K562 (cell line): ENCODE results near the gene CHAT. TPM values are rescaled to one million over a fixed set of nuclear protein-coding genes. Genes with fewer than 3 reads are reported as not detected.

Experiments used
- ATAC-seq: fragments of 200-7000 bp; cut with Tn5 transposase; 3 replicates; pipeline ENCODE4 v1.9.1; 2020; ENCODE audit warnings: moderate library complexity
- BruUV-seq: library from RNA; stranded (reverse); fragments of 400-500 nt; replicated peaks from 2 replicates; lab custom pipeline; 2021; lab: Mats Ljungman, UMichigan
- CTCF ChIA-PET: fragments of 300-600 bp; formaldehyde crosslinking; extraction: SDS; loops from one replicate; lab custom pipeline; 2021; ENCODE audit warnings: low intra/inter-chr PET ratio; lab: Yijun Ruan, JAX
- POLR2A ChIA-PET: fragments of 300-600, 350-650 bp; sonication (Branson Sonifier 250); formaldehyde crosslinking; extraction: SDS; loops from one replicate; lab custom pipeline; 2021; ENCODE audit warnings: antibody characterized with exemption, inconsistent platforms; lab: Yijun Ruan, JAX
- DNase-seq, 4 experiments: peaks; one replicate each; pipeline versions ENCODE4 v3.0.0 to v3.0.0-alpha.2; 2011 to 2018; ENCODE audit warnings: low spot score in 3 of 4, mixed read lengths in 3 of 4; ENCODE audit errors: extremely low read depth in 1 of 4
- FAIRE-seq: peaks from 2 replicates; lab custom pipeline; 2011; peaks lifted over from hg19 to GRCh38; lab: Jason Lieb, UNC
- H2AFZ ChIP-seq: 2 replicates; pipeline ENCODE4 v1.6.0; 2011; ENCODE audit warnings: low read depth, low read length, control low read depth, inconsistent platforms
- H3K27ac ChIP-seq: fragments of 200-600 bp; 3 replicates; pipeline ENCODE4 v1.8.0; 2011; ENCODE audit warnings: low read depth, mild to moderate bottlenecking, control low read depth, inconsistent platforms, low read length, moderate library complexity, mixed read lengths; ENCODE audit errors: extremely low read depth
- H3K27me3 ChIP-seq, 2 experiments: fragments of 300-600 bp in 1 of 2; 2 replicates in 1 of 2; 3 replicates in 1 of 2; pipeline versions ENCODE4 v1.6.0 to v1.8.0; 2011; ENCODE audit warnings: inconsistent platforms in 2 of 2, low read length in 2 of 2, mild to moderate bottlenecking in 1 of 2, mixed read lengths in 1 of 2, moderate library complexity in 1 of 2; ENCODE audit not compliant: control insufficient read depth in 2 of 2, insufficient read depth in 2 of 2
- H3K36me3 ChIP-seq: fragments of 300-600 bp; 3 replicates; pipeline ENCODE4 v1.8.0; 2011; ENCODE audit warnings: mild to moderate bottlenecking, low read length, inconsistent platforms; ENCODE audit not compliant: control insufficient read depth, insufficient read depth
- H3K4me1 ChIP-seq, 2 experiments: fragments of 200-600 bp in 1 of 2; replicated peaks in 1 of 2; 2 replicates in 1 of 2; 3 replicates in 1 of 2; pipeline versions ENCODE4 v1.5.1 to v1.8.0; 2011; ENCODE audit warnings: inconsistent platforms in 2 of 2, low read length in 2 of 2, mild to moderate bottlenecking in 1 of 2, mixed read lengths in 1 of 2, moderate library complexity in 1 of 2; ENCODE audit not compliant: control insufficient read depth in 2 of 2, insufficient read depth in 2 of 2
- H3K4me2 ChIP-seq: 2 replicates; pipeline ENCODE4 v1.6.1; 2011; ENCODE audit warnings: low read length, control low read depth, inconsistent platforms, mixed read lengths; ENCODE audit not compliant: insufficient read depth
- H3K4me3 ChIP-seq: fragments of 200-600 bp; sonication (generic), shearing (Covaris generic); 2 replicates; pipeline ENCODE4 v1.5.1; 2016; ENCODE audit warnings: control low read depth, inconsistent platforms
- H3K79me2 ChIP-seq: fragments of 200-600 bp; 3 replicates; pipeline ENCODE4 v1.8.0; 2011; ENCODE audit warnings: low read length, inconsistent platforms; ENCODE audit not compliant: control insufficient read depth, insufficient read depth
- H3K9ac ChIP-seq, 2 experiments: 2 replicates each; pipeline versions ENCODE4 v1.6.0 to v1.6.1; 2011; ENCODE audit warnings: low read depth in 2 of 2, low read length in 2 of 2, control low read depth in 1 of 2, inconsistent platforms in 1 of 2, mild to moderate bottlenecking in 1 of 2, mixed read lengths in 1 of 2; ENCODE audit not compliant: insufficient read depth in 1 of 2
- H3K9me1 ChIP-seq: one replicate; pipeline ENCODE4 v1.6.0; 2011; ENCODE audit warnings: inconsistent platforms, mild to moderate bottlenecking, low read length, moderate library complexity; ENCODE audit not compliant: control insufficient read depth, insufficient read depth
- H3K9me3 ChIP-seq: replicated peaks from 2 replicates; pipeline ENCODE4 v1.5.1; 2011; ENCODE audit warnings: low read depth, low read length, inconsistent platforms; ENCODE audit not compliant: control insufficient read depth, insufficient read depth
- H4K20me1 ChIP-seq: replicated peaks from 2 replicates; pipeline ENCODE4 v1.6.1; 2011; ENCODE audit warnings: low read length, inconsistent platforms, mixed read lengths; ENCODE audit not compliant: control insufficient read depth, insufficient read depth
- CREB1 ChIP-seq, 2 experiments: sonication (generic) in 1 of 2; formaldehyde crosslinking in 1 of 2; IDR thresholded peaks; 2 replicates each; pipeline versions ENCODE4 v1.6.1 to v1.8.0; 2012 to 2022; ENCODE audit warnings: inconsistent platforms in 1 of 2, mild to moderate bottlenecking in 1 of 2, missing genetic modification reagents in 1 of 2, moderate library complexity in 1 of 2
- ETS2 ChIP-seq: IDR thresholded peaks from 2 replicates; pipeline ENCODE4 v1.6.1; 2016; ENCODE audit warnings: borderline replicate concordance, missing genetic modification characterization, mild to moderate bottlenecking, moderate library complexity, missing compliant biosample characterization; ENCODE audit not compliant: poor library complexity, severe bottlenecking
- GABPA ChIP-seq: fragments of 200-800 bp; sonication (Bioruptor generic); conservative IDR thresholded peaks from 2 replicates; pipeline ENCODE4 v1.6.1; 2016; ENCODE audit warnings: low read depth, missing genetic modification characterization, missing compliant biosample characterization
- JUND ChIP-seq, 2 experiments: IDR thresholded peaks; 2 replicates in 1 of 2; 3 replicates in 1 of 2; pipeline ENCODE4 v1.6.1; 2011; ENCODE audit warnings: borderline replicate concordance in 2 of 2, low read depth in 2 of 2, low read length in 2 of 2, improper control_type of control experiment in 1 of 2, missing biosample characterization in 1 of 2, missing genetic modification characterization in 1 of 2, missing genetic modification reagents in 1 of 2
- MCM2 ChIP-seq: fragments of 450-650 bp; IDR thresholded peaks from 2 replicates; pipeline ENCODE4 v1.6.1; 2017; ENCODE audit warnings: low read depth, mild to moderate bottlenecking
- MXI1 ChIP-seq: IDR thresholded peaks from 2 replicates; pipeline ENCODE4 v1.6.1; 2011; ENCODE audit warnings: low read depth, mild to moderate bottlenecking, improper control_type of control experiment, low read length
- NFXL1 ChIP-seq: fragments of 450-650 bp; formaldehyde crosslinking; IDR thresholded peaks from 2 replicates; pipeline ENCODE4 v1.4.0; 2021; ENCODE audit warnings: mild to moderate bottlenecking
- PML ChIP-seq: IDR thresholded peaks from 2 replicates; pipeline ENCODE4 v1.6.1; 2012; ENCODE audit warnings: low read length, inconsistent platforms
- ZNF197 ChIP-seq: fragments of 200-800 bp; sonication (Bioruptor generic); IDR thresholded peaks from 2 replicates; pipeline ENCODE4 v1.6.1; 2016; ENCODE audit warnings: low read depth, missing genetic modification characterization, missing compliant biosample characterization
- ZNF311 ChIP-seq: fragments of 250-450 bp; sonication (Bioruptor Pico); IDR thresholded peaks from 2 replicates; pipeline ENCODE4 v1.4.0; 2020; ENCODE audit warnings: mild to moderate bottlenecking, moderate library complexity
- WGBS: fragments of 100-300 bp; shearing (Covaris generic); methylation state at CpG from one replicate; pipeline ENCODE4 v1.1.6; 2016; ENCODE audit warnings: low coverage, mixed read lengths; ENCODE audit not compliant: insufficient coverage; ENCODE audit errors: missing lambda C conversion rate; 5-methylcytosine and 5-hydroxymethylcytosine counted together
- in situ Hi-C: fragments of 300-500 bp; cut with MboI; formaldehyde crosslinking; loops from 4 replicates; pipeline ENCODE4 v1.15.0; 2018; ENCODE audit warnings: inconsistent platforms, mixed read lengths
- intact Hi-C: fragments of 100-400 bp; cut with micrococcal nuclease; formaldehyde crosslinking; loops from 2 replicates; pipeline ENCODE4 v1.14.2; 2022
- polyA plus RNA-seq, 8 experiments: library from polyadenylated mRNA; depleted of rRNA in 4 of 8; stranded (reverse) in 5 of 8; unstranded in 3 of 8; fragments of >200 nt; fragmentation: Nextera tagmentation in 2 of 8; fragmentation: Illumina TruSeq in 1 of 8; extraction: Ambion mirVana in 2 of 8; extraction: Trizol in 1 of 8; gene quantifications; 2 replicates each; pipeline versions ENCODE4 v1.2.1 to v1.2.3, GENCODE V29; 2011 to 2014; ENCODE audit warnings: inconsistent platforms in 1 of 8, missing spikeins in 1 of 8
- total RNA-seq, 7 experiments: library from RNA; depleted of rRNA in 6 of 7; stranded (reverse); fragments of >200 nt in 6 of 7; fragmentation: Illumina TruSeq in 2 of 7; extraction: Trizol in 2 of 7; gene quantifications; 2 replicates each; pipeline versions ENCODE4 v1.2.1 to v1.2.3, GENCODE V29; 2011 to 2021; ENCODE audit warnings: low replicate concordance in 1 of 7
- TF ChIP-seq, protein P1 (sequence below): sonication (generic); formaldehyde crosslinking; IDR thresholded peaks from 2 replicates; pipeline ENCODE4 v1.8.1; 2023; ENCODE audit warnings: mild to moderate bottlenecking, missing genetic modification reagents
- TF ChIP-seq, protein P2 (sequence below): fragments of 450-650 bp; IDR thresholded peaks from 2 replicates; pipeline ENCODE4 v1.6.1; 2016; ENCODE audit warnings: borderline replicate concordance
- TF ChIP-seq, protein P3 (sequence below): fragments of 150-350 bp; conservative IDR thresholded peaks from 2 replicates; pipeline ENCODE4 v1.6.1; 2014; ENCODE audit warnings: low read length

The CHAT gene
- total and polyA plus RNA-seq, 9 of the 15 experiments (the other 6 are each of a cell fraction or from before 2014, with no cell fraction given): not detected

DNA sequence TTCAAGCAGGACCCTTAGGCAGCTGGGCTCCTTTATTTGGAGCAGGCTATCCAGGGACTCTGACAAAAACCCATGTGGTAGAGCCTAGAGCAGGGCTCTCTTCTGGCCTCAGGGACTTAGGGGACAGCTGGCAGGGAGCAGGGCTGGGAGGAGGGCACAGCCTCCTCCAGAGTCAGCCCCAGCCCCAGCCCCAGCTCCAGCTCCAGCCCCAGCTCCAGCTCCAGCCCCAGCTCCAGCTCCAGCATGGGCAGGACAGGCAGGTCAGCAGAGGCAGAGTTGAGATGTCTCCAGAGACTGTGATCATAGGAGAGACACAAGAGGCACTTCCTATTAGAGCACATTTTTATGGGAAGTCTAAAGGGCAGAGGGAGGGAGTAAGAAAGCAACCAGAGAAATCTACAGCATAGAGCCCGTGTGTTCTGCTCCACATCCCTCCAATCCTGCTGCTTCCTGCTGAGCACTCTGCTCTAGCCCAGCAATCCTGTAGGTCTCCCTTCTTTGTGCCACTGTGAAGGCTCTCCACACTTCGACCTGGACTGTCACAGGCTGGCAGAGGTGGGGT, 52.3 kb downstream of the CHAT start (continued):
- TF ChIP-seq GABPA (tag): no peak
- TF ChIP-seq PML: no peak
- TF ChIP-seq, protein P1, sequence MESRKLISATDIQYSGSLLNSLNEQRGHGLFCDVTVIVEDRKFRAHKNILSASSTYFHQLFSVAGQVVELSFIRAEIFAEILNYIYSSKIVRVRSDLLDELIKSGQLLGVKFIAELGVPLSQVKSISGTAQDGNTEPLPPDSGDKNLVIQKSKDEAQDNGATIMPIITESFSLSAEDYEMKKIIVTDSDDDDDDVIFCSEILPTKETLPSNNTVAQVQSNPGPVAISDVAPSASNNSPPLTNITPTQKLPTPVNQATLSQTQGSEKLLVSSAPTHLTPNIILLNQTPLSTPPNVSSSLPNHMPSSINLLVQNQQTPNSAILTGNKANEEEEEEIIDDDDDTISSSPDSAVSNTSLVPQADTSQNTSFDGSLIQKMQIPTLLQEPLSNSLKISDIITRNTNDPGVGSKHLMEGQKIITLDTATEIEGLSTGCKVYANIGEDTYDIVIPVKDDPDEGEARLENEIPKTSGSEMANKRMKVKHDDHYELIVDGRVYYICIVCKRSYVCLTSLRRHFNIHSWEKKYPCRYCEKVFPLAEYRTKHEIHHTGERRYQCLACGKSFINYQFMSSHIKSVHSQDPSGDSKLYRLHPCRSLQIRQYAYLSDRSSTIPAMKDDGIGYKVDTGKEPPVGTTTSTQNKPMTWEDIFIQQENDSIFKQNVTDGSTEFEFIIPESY (CRISPR knock-in tag): no peak
- TF ChIP-seq, protein P2, sequence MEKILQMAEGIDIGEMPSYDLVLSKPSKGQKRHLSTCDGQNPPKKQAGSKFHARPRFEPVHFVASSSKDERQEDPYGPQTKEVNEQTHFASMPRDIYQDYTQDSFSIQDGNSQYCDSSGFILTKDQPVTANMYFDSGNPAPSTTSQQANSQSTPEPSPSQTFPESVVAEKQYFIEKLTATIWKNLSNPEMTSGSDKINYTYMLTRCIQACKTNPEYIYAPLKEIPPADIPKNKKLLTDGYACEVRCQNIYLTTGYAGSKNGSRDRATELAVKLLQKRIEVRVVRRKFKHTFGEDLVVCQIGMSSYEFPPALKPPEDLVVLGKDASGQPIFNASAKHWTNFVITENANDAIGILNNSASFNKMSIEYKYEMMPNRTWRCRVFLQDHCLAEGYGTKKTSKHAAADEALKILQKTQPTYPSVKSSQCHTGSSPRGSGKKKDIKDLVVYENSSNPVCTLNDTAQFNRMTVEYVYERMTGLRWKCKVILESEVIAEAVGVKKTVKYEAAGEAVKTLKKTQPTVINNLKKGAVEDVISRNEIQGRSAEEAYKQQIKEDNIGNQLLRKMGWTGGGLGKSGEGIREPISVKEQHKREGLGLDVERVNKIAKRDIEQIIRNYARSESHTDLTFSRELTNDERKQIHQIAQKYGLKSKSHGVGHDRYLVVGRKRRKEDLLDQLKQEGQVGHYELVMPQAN: no peak
- TF ChIP-seq MCM2: no peak
- TF ChIP-seq NFXL1: no peak
- TF ChIP-seq MXI1: no peak

DNA sequence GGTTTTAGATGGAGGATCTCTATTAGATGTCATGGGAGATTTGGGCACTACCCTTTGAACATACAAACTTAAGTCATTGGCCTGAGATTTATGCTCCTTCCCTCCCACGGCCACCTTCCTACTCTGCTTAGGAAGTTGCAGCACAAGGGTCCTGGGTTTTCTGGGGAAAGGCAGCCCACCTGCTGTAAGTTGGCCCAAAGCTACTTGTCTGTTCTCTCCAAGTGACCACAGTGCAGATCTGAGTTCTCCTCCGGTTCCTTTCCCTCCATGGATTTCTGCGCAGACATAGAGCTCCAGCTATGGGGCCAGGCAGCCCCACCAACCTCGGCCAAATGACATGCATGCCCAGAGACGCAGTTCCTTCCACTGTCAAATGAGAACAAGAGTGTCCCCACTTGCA, 52.8 kb downstream of the CHAT start:
- ChIA-PET CTCF (no interaction called here), POLR2A (no interaction called here)
- H3K27ac ChIP-seq: no peak overlapping the region
- no peaks in the 10 kb centered on the region for H3K79me2 ChIP-seq
- no TSS peak for BruUV-seq
- DNase-seq: no peak
- H3K9ac ChIP-seq: no peak overlapping the region
- H3K36me3 ChIP-seq: no peaks in the 10 kb centered on the region
- in situ Hi-C loops: no loop called here
- no peak overlapping the region for H3K4me3 ChIP-seq
- no peak for ATAC-seq
- peaks cover 0 to 44% of the 10 kb centered on the region in 2 experiments for H3K27me3 ChIP-seq
- intact Hi-C loops: no loop called here
- no peaks in the 10 kb centered on the region for H3K9me3 ChIP-seq
- H4K20me1 ChIP-seq: 0 out of 2 replicates have a peak, but pooled peaks cover 4% of the 10 kb centered on the region
- no peak for FAIRE-seq
- WGBS: 3% methylated on average over 5 of the region's 5 CpGs
- no peak overlapping the region for H2AFZ ChIP-seq
- H3K9me1 ChIP-seq: no peaks in the 10 kb centered on the region
- no peak overlapping the region for H3K4me2 ChIP-seq
- H3K4me1 ChIP-seq: no peaks in the 10 kb centered on the region
- no peak for TF ChIP-seq ZNF197 (CRISPR knock-in tag)
- TF ChIP-seq ETS2: no peak
- TF ChIP-seq CREB1 (IDR thresholded peaks at IDR 0.05): no peak
- TF ChIP-seq CREB1 (CRISPR knock-in tag; IDR thresholded peaks at IDR 0.05): no peak
- no peak for TF ChIP-seq JUND (IDR thresholded peaks at IDR 0.05; ENCODE audit: borderline replicate concordance, low read depth, low read length)
- TF ChIP-seq JUND (tag; IDR thresholded peaks at IDR 0.05; ENCODE audit: borderline replicate concordance, low read depth, low read length): no peak
- TF ChIP-seq, protein P3, sequence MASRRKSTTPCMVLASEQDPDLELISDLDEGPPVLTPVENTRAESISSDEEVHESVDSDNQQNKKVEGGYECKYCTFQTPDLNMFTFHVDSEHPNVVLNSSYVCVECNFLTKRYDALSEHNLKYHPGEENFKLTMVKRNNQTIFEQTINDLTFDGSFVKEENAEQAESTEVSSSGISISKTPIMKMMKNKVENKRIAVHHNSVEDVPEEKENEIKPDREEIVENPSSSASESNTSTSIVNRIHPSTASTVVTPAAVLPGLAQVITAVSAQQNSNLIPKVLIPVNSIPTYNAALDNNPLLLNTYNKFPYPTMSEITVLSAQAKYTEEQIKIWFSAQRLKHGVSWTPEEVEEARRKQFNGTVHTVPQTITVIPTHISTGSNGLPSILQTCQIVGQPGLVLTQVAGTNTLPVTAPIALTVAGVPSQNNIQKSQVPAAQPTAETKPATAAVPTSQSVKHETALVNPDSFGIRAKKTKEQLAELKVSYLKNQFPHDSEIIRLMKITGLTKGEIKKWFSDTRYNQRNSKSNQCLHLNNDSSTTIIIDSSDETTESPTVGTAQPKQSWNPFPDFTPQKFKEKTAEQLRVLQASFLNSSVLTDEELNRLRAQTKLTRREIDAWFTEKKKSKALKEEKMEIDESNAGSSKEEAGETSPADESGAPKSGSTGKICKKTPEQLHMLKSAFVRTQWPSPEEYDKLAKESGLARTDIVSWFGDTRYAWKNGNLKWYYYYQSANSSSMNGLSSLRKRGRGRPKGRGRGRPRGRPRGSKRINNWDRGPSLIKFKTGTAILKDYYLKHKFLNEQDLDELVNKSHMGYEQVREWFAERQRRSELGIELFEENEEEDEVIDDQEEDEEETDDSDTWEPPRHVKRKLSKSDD: no peak
- no peak for TF ChIP-seq ZNF311 (CRISPR knock-in tag)
